Fibroblast of pulmonary artery (primary cell): ENCODE data around the gene SORCS1.

Experiments
- DNase-seq: peaks from one replicate; pipeline ENCODE4 v3.0.0-alpha.2; 2010; ENCODE audit warnings: low read depth
- H3K4me3 ChIP-seq: replicated peaks from 2 replicates; pipeline ENCODE4 v1.5.1; 2011; ENCODE audit warnings: low read depth, mild to moderate bottlenecking, control low read depth, low read length, moderate library complexity
- CTCF ChIP-seq: IDR thresholded peaks from 2 replicates; pipeline ENCODE4 v1.5.1; 2011; ENCODE audit warnings: mild to moderate bottlenecking, control low read depth, low read length, inconsistent platforms; ENCODE audit errors: missing control alignments

SORCS1 gene

GRCh38 chr10:106696239-106696638 is 468.3 kb downstream of the SORCS1 start:
- no peak overlapping the region for H3K4me3 ChIP-seq
- TF ChIP-seq CTCF = no peak
- DNase-seq = no peak

GRCh38 chr10:106694696-106695095 is 469.8 kb downstream of the SORCS1 start:
- DNase-seq = no peak
- no peak overlapping the region for H3K4me3 ChIP-seq
- no peak for TF ChIP-seq CTCF

GRCh38 chr10:106682175-106682574 is 482.3 kb downstream of the SORCS1 start:
- no peak overlapping the region for H3K4me3 ChIP-seq
- DNase-seq = peak; percentile 8

GRCh38 chr10:106680061-106680460 is 484.4 kb downstream of the SORCS1 start:
- H3K4me3 ChIP-seq = no peak overlapping the region
- TF ChIP-seq CTCF = no peak
- no peak for DNase-seq

More at GRCh38 chr10:106682175-106682574, 482.3 kb downstream of the SORCS1 start:
- peak; percentile 1 for TF ChIP-seq CTCF

- no peak for DNase-seq
- no peak overlapping the region for H3K4me3 ChIP-seq
- no peak for TF ChIP-seq CTCF
Measured at GRCh38 chr10:106679314-106679713, 485.2 kb downstream of the SORCS1 start.

- no peak for TF ChIP-seq CTCF
- no peak for DNase-seq
- no peak overlapping the region for H3K4me3 ChIP-seq
Measured at GRCh38 chr10:106672517-106673175, 491.9 kb downstream of the SORCS1 start.

- no peak for DNase-seq
- TF ChIP-seq CTCF = no peak
Measured at GRCh38 chr10:106661767-106662140, 502.8 kb downstream of the SORCS1 start.

More at GRCh38 chr10:106661767-106662140, 502.8 kb downstream of the SORCS1 start:
- H3K4me3 ChIP-seq = no peak overlapping the region
